Measurements from ENCODE around the gene TBC1D19. TPM values are rescaled to one million over a fixed set of nuclear protein-coding genes. Genes with fewer than 3 reads are reported as not detected.

The TBC1D19 gene
- total and polyA plus RNA-seq, 9 of the 15 experiments (the other 6 are each of a cell fraction or from before 2014, with no cell fraction given): 0.73 to 5.6 (median 3.7) TPM

DNA sequence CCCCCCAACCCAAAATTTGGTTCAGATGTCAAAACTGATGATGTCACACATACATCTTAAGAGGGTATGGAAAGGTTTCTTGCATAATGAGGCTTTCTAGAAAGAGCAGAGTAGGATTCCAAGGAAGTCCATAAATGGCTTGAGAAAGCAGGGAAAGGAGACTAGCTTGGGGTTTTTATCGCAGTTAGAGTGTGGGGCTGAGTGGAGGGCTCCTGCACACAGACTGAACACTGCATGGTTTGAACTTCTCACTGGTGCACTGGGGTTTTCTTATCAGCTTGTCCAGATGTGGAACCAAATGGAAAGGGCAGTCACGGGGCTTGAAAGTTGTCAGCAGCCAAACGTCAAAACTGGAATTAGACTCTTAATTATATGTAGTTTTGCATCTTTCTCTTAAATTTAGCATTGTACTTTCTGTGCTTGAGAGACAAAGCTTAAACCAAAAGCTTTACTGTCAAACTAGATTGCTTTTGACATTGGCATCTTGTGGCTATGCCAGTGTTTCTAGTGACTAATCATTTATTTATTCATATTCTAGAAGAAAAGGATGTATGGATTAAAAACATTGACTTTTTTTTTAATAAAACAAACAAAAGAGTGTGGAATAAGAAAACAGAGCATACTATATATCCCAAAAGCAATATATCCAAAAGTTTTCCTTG lies 198.4 kb downstream of the TBC1D19 start (continued):
- TF ChIP-seq KDM4B (IDR thresholded peaks at IDR 0.05; ENCODE audit: borderline replicate concordance in 2 of 2, low read depth in 1 of 2) (no peak), HCFC1 (IDR thresholded peaks at IDR 0.05; ENCODE audit: low read depth, low read length) (no peak), BRCA1 (IDR thresholded peaks at IDR 0.05) (no peak), BRCA1 (CRISPR knock-in tag; IDR thresholded peaks at IDR 0.05) (no peak), TAL1 (IDR thresholded peaks at IDR 0.05) (peak; percentile 92), PRPF4 (IDR thresholded peaks at IDR 0.05; ENCODE audit: insufficient read depth, low read depth, low read length, poor library complexity, severe bottlenecking) (no peak), GTF2A2 (tag; IDR thresholded peaks at IDR 0.05) (no peak), SMARCB1 (IDR thresholded peaks at IDR 0.05; ENCODE audit: insufficient read length, low read depth) (no peak), SMAD2 (IDR thresholded peaks at IDR 0.05; ENCODE audit: low read depth, low read length) (no peak), MAZ (CRISPR knock-in tag; conservative IDR thresholded peaks at IDR 0.05 in 1 of 2, IDR thresholded peaks at IDR 0.05 in 1 of 2) (peak in 1 of 2 experiments; percentile 34; a peak in 2 of 4 replicates), ZNF311 (CRISPR knock-in tag; IDR thresholded peaks at IDR 0.05) (no peak), ETV5 (CRISPR knock-in tag; IDR thresholded peaks at IDR 0.05; ENCODE audit: low read depth) (peak; percentile 19; the same call in 1 of the 2 replicates), ZNF785 (CRISPR knock-in tag; IDR thresholded peaks at IDR 0.05) (no peak), NFE2L1 (tag; IDR thresholded peaks at IDR 0.05; ENCODE audit: borderline replicate concordance, low read depth) (no peak), ZNF384 (IDR thresholded peaks at IDR 0.05; ENCODE audit: low read depth, low read length) (0 out of 2 replicates have a peak, but pooled peaks have one; percentile 11), MAFG (tag; conservative IDR thresholded peaks at IDR 0.05) (no peak), ZNF174 (CRISPR knock-in tag; IDR thresholded peaks at IDR 0.05) (no peak), L3MBTL2 (IDR thresholded peaks at IDR 0.05) (peak; percentile 42; the same call in 1 of the 2 replicates), SIN3B (IDR thresholded peaks at IDR 0.05; ENCODE audit: low read depth) (no peak), ZNF316 (IDR thresholded peaks at IDR 0.05) (no peak), ZEB2 (IDR thresholded peaks at IDR 0.05) (no peak), ZNF445 (CRISPR knock-in tag; IDR thresholded peaks at IDR 0.05; ENCODE audit: low read depth) (no peak), TGIF2 (CRISPR knock-in tag; IDR thresholded peaks at IDR 0.05) (no peak), U2AF2 (optimal IDR thresholded peaks at IDR 0.05; ENCODE audit: low read depth, low read length) (no peak), JUNB (CRISPR knock-in tag; conservative IDR thresholded peaks at IDR 0.05) (no peak), ELF2 (CRISPR knock-in tag; IDR thresholded peaks at IDR 0.05) (no peak)
- TF ChIP-seq, protein P1, sequence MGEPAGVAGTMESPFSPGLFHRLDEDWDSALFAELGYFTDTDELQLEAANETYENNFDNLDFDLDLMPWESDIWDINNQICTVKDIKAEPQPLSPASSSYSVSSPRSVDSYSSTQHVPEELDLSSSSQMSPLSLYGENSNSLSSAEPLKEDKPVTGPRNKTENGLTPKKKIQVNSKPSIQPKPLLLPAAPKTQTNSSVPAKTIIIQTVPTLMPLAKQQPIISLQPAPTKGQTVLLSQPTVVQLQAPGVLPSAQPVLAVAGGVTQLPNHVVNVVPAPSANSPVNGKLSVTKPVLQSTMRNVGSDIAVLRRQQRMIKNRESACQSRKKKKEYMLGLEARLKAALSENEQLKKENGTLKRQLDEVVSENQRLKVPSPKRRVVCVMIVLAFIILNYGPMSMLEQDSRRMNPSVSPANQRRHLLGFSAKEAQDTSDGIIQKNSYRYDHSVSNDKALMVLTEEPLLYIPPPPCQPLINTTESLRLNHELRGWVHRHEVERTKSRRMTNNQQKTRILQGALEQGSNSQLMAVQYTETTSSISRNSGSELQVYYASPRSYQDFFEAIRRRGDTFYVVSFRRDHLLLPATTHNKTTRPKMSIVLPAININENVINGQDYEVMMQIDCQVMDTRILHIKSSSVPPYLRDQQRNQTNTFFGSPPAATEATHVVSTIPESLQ (CRISPR knock-in tag; IDR thresholded peaks at IDR 0.05): no peak
- TF ChIP-seq, protein P2, sequence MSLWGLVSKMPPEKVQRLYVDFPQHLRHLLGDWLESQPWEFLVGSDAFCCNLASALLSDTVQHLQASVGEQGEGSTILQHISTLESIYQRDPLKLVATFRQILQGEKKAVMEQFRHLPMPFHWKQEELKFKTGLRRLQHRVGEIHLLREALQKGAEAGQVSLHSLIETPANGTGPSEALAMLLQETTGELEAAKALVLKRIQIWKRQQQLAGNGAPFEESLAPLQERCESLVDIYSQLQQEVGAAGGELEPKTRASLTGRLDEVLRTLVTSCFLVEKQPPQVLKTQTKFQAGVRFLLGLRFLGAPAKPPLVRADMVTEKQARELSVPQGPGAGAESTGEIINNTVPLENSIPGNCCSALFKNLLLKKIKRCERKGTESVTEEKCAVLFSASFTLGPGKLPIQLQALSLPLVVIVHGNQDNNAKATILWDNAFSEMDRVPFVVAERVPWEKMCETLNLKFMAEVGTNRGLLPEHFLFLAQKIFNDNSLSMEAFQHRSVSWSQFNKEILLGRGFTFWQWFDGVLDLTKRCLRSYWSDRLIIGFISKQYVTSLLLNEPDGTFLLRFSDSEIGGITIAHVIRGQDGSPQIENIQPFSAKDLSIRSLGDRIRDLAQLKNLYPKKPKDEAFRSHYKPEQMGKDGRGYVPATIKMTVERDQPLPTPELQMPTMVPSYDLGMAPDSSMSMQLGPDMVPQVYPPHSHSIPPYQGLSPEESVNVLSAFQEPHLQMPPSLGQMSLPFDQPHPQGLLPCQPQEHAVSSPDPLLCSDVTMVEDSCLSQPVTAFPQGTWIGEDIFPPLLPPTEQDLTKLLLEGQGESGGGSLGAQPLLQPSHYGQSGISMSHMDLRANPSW (CRISPR knock-in tag; IDR thresholded peaks at IDR 0.05): no peak
